SU-DHL-6 (cell line): ENCODE results near the gene MYOZ3.

Experiments
- EZH2phosphoT487 ChIP-seq: fragments of 200-600 bp; sonication (generic), shearing (Covaris generic); conservative IDR thresholded peaks from 2 replicates; pipeline ENCODE4 v1.6.1; 2018; ENCODE audit warnings: mild to moderate bottlenecking, antibody characterized with exemption, low read length, moderate library complexity, mixed read lengths
- TF ChIP-seq, protein P1 (sequence below): fragments of 200-600 bp; sonication (generic); IDR thresholded peaks from one replicate; pipeline ENCODE4 v1.5.1; 2017; ENCODE audit warnings: antibody characterized with exemption, mild to moderate bottlenecking, low read length, moderate library complexity; ENCODE audit not compliant: insufficient read depth, poor library complexity, severe bottlenecking

DNA sequence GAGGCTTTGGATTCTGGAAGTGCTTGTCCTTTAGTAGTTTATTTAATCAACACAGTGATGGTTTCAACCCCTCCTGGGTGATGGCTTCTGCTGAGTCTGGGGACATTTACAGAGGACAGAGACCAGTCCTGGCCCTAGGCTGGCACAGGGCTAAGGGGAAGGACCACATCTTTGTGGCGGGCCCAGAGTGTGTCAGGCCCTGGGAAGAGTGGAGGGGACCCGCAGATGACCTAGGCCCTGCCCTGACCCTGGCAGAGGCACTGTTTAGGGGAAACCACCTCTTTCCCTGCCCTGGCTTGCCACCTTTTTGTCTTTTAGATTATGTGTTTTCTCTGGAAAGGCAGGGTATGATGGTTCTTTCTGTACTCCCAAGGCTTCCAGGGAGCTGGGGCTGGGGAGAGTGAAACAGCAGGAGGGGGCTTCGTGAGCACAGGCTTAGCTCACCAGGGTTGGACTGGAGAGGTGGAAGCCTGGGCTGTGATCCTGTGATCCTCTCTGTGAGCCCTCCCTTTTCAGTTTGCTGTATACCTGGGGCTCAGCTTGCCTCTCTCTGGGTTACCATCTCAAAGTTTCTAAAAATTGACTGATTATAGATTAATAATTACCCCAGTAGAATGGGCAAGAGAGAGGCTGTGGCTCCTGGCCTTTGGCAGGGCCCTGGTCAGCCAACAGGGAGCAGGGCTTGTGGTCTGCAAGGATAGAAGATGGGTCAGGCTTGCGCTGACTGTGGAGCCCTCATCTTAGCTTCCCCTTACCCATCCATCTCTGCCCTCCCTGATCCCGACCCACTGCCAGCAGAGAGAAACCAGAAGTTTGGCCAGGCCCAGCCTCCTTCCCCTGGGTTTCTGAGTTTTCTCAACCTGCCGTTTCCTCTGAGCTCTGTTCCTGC is 22.3 kb upstream of the MYOZ3 start:
- TF ChIP-seq, protein P1, sequence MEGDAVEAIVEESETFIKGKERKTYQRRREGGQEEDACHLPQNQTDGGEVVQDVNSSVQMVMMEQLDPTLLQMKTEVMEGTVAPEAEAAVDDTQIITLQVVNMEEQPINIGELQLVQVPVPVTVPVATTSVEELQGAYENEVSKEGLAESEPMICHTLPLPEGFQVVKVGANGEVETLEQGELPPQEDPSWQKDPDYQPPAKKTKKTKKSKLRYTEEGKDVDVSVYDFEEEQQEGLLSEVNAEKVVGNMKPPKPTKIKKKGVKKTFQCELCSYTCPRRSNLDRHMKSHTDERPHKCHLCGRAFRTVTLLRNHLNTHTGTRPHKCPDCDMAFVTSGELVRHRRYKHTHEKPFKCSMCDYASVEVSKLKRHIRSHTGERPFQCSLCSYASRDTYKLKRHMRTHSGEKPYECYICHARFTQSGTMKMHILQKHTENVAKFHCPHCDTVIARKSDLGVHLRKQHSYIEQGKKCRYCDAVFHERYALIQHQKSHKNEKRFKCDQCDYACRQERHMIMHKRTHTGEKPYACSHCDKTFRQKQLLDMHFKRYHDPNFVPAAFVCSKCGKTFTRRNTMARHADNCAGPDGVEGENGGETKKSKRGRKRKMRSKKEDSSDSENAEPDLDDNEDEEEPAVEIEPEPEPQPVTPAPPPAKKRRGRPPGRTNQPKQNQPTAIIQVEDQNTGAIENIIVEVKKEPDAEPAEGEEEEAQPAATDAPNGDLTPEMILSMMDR = no peak
- no peak for TF ChIP-seq EZH2phosphoT487
